ENCODE data around the gene TMEM256.
A peak's percentile ranks its signal among the peaks of the same experiment; 100 is the strongest.

Gene TMEM256

DNA sequence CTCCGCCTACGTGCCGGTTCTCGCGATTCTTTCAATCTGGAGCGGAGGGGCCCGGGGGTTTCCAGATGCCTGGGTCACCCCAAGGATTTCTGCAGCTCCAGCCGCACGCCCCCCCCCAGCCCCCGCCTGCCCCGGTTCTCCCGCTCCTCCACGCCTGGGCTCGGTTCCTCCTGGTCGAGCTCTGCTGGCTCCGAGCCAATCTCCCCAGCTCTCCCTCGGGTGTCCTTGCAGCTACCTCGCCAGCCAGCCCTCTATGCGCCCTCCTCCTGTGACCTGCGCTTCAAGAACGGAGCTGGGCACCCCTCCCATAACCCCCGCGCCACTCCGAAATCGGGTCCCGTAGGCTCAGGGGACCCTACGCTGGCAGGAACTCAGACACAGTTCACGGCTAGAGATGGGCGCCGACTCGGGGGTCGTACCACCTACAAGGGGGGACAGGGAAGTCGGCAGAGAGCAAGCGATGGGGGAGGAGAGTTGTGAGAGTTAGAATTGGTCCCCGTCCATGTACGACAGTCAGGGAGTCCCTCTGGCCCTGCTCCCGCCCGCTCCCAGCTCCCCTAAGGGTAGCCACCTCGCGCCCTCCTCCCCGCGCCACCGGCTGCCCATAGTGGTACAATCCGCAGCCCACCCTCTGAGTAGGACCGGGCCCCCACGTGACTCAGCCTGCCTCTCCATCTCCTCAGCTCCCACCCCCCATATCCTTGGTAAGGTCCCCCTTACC lies 36.4 kb upstream of the TMEM256 start:
- Histone ChIP-seq H3K4me1 (ENCODE audit: control insufficient read depth in 5 of 5, insufficient read depth in 5 of 5, low read length in 5 of 5) (peaks cover 1 to 66% (median 59%) of the 10 kb centered on the region in 5 donors), H3K9ac (ENCODE audit: low read length in 5 of 5) (peak overlapping the region in 1 of 5 donors; percentile 56), H3K9me3 (ENCODE audit: control insufficient read depth in 5 of 5, low read length in 5 of 5) (no peaks in the 10 kb centered on the region), H3K27ac (ENCODE audit: low read depth, low read length) (no peak overlapping the region), H3K27me3 (ENCODE audit: control insufficient read depth in 5 of 5, insufficient read depth in 4 of 5, low read length in 5 of 5) (peaks cover 0 to 32% (median 14%) of the 10 kb centered on the region in 5 donors), H3K36me3 (ENCODE audit: control insufficient read depth in 5 of 5, insufficient read depth in 5 of 5, low read length in 5 of 5) (no peaks in the 10 kb centered on the region), H3K4me3 (ENCODE audit: low read depth in 1 of 5, low read length in 5 of 5) (peak overlapping the region; percentile 4 to 59 (median 43))

DNA sequence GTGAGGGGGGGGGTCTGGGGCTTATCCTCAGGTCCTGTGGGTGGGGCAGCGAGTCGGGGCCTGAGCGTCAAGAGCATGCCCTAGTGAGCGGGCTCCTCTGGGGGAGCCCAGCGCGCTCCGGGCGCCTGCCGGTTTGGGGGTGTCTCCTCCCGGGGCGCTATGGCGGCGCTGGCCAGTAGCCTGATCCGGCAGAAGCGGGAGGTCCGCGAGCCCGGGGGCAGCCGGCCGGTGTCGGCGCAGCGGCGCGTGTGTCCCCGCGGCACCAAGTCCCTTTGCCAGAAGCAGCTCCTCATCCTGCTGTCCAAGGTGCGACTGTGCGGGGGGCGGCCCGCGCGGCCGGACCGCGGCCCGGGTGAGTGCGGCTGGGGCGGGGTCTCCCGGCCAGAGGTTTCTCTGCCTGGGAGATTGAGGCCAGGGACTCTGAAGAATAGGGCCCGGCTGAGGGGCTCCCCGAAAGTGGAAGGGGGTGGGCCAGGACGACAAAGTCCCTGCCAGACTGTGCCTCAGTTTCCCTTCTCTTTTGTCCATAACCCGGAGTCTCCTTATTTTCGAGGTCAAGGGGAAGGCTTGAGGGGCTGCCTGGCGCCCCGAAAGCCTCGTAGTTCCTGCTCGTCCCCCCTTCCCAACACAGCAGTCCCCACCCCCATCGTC lies 35.7 kb upstream of the TMEM256 start, which contains the start of gene FGF11:
TSS of gene FGF11 (plus strand) at position 51 of the 651 bp plus-strand sequence. CDS start at position 160, 109 bp downstream.
- Histone ChIP-seq H3K9ac (ENCODE audit: low read length in 5 of 5) (peak within 1 kb of the TSS in 2 of 5 donors; percentile 12 to 64), H3K36me3 (ENCODE audit: control insufficient read depth in 5 of 5, insufficient read depth in 5 of 5, low read length in 5 of 5) (no peaks in the 10 kb centered on the region), H3K27ac (ENCODE audit: low read depth, low read length) (no peak within 1 kb of the TSS), H3K9me3 (ENCODE audit: control insufficient read depth in 5 of 5, low read length in 5 of 5) (no peaks in the 10 kb centered on the region), H3K4me3 (ENCODE audit: low read depth in 1 of 5, low read length in 5 of 5) (peak within 1 kb of the TSS; percentile 36 to 66 (median 51)), H3K27me3 (ENCODE audit: control insufficient read depth in 5 of 5, insufficient read depth in 4 of 5, low read length in 5 of 5) (peaks cover 0 to 32% (median 14%) of the 10 kb centered on the region in 5 donors), H3K4me1 (ENCODE audit: control insufficient read depth in 5 of 5, insufficient read depth in 5 of 5, low read length in 5 of 5) (peaks cover 1 to 61% (median 55%) of the 10 kb centered on the region in 5 donors)

DNA sequence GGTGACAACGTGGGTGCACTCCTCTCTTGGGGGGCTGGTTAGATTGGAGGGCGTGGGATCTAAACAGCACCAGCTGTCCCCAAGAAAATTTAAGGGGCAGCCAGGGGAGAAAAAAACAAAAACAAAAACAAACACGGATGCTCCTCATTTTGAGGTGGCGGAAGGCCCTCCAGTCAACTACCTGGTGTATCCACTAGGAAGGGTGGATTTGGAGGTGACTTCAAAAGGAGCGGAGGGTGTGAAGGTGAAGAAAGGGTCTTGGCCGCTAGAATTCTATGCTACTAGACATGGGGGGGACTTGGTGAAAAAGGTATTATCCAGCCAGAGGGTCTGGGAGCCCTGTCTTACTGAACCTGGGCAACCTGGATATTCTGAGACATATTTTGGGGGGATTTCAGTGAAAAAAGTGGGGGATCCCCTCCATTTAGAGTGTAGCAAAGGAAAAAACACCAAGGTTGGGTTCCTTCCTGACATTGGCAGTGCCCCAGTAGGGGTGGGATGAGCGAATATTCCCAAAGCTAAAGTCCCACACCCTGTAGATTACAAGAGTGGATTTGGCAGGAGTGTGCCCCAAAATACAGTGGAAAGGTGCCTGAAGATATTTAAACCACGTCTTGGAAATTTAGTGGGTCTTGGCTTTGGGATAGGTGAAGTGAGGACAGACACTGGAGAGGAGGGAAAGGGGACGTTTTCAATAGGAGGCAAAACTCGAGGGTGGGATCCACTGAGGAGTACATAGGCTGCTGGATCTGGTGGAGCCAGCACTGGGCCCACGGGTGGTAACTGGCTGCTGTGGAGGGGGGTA lies 35.0 kb upstream of the TMEM256 start:
- H3K9ac ChIP-seq (ENCODE audit: low read length in 5 of 5) = peak overlapping the region in 2 of 5 donors; percentile 12 to 64

DNA sequence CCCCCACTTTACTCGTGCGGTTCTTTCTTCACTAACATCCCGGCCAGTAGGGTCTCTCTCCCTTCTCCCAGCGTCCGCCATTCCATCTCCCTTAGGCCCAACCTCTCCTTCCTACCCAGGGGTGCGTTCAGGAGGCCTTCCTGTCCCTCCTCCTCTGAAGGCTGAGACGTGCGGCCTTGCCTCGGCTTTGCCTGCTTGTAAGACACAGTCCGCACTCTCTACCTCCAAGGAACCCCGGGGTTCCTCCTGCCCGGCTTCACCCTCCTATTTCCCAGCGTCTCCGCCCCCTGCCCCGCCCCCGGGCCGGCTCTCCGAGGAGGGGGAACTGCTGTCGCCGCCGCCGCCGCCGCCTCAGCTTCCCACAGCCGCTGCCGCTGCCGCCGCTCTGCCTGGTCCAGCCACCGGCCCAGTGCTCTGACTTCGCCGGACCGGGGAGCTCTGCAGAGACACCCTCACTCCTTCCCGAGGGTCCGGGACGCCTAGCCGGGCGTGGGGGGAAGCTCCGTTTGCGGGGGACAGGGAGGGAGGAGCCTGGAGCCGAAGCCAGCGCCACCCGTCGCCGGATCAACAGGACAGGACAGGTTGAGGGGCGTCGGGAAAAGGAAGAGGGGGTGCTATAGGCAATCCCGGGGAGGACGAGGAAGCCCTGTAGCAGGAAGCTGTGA lies 34.2 kb upstream of the TMEM256 start:
- Histone ChIP-seq H3K36me3 (ENCODE audit: control insufficient read depth in 5 of 5, insufficient read depth in 5 of 5, low read length in 5 of 5) (no peaks in the 10 kb centered on the region), H3K27ac (ENCODE audit: low read depth, low read length) (no peak overlapping the region), H3K9me3 (ENCODE audit: control insufficient read depth in 5 of 5, low read length in 5 of 5) (no peaks in the 10 kb centered on the region), H3K4me3 (ENCODE audit: low read depth in 1 of 5, low read length in 5 of 5) (peak overlapping the region; percentile 37 to 66 (median 55)), H3K27me3 (ENCODE audit: control insufficient read depth in 5 of 5, insufficient read depth in 4 of 5, low read length in 5 of 5) (peaks cover 0 to 25% (median 14%) of the 10 kb centered on the region in 5 donors), H3K4me1 (ENCODE audit: control insufficient read depth in 5 of 5, insufficient read depth in 5 of 5, low read length in 5 of 5) (peaks cover 0 to 60% (median 54%) of the 10 kb centered on the region in 5 donors), H3K9ac (ENCODE audit: low read length in 5 of 5) (peak overlapping the region in 2 of 5 donors; percentile 12 to 64)

More for the DNA sequence above, 35.0 kb upstream of the TMEM256 start:
- Histone ChIP-seq H3K27me3 (ENCODE audit: control insufficient read depth in 5 of 5, insufficient read depth in 4 of 5, low read length in 5 of 5) (peaks cover 0 to 29% (median 14%) of the 10 kb centered on the region in 5 donors), H3K27ac (ENCODE audit: low read depth, low read length) (no peak overlapping the region), H3K4me3 (ENCODE audit: low read depth in 1 of 5, low read length in 5 of 5) (peak overlapping the region; percentile 36 to 66 (median 51)), H3K9me3 (ENCODE audit: control insufficient read depth in 5 of 5, low read length in 5 of 5) (no peaks in the 10 kb centered on the region), H3K36me3 (ENCODE audit: control insufficient read depth in 5 of 5, insufficient read depth in 5 of 5, low read length in 5 of 5) (no peaks in the 10 kb centered on the region), H3K4me1 (ENCODE audit: control insufficient read depth in 5 of 5, insufficient read depth in 5 of 5, low read length in 5 of 5) (peaks cover 0 to 60% (median 54%) of the 10 kb centered on the region in 5 donors)

DNA sequence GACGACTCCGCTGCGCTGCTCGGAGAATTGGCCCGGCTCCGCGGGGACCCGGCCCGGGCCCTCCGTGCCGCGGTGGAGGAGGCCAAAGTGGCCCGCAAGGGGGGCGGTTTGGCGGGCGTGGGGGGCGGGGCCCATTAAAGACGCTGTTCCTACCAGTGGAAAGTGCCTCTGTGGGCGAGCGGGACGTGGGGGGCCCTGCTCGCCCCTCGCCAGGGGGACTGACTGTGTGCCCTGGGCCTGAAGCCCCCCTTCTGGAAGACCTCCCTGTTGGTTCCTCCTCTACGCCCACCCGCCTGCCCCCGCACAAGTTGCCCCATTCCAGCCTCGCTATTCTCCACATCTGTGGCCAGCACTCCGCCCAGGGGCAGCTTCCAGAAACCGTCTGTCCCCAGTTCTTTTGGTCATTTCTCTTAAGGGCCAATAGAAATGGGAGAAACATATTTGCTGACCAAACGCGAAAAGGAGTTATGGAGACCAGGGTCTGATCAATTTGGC lies 33.5 kb upstream of the TMEM256 start:
- Histone ChIP-seq H3K27me3 (ENCODE audit: control insufficient read depth in 5 of 5, insufficient read depth in 4 of 5, low read length in 5 of 5) (peaks cover 0 to 25% (median 14%) of the 10 kb centered on the region in 5 donors), H3K27ac (ENCODE audit: low read depth, low read length) (no peak overlapping the region), H3K4me1 (ENCODE audit: control insufficient read depth in 5 of 5, insufficient read depth in 5 of 5, low read length in 5 of 5) (peaks cover 0 to 60% (median 54%) of the 10 kb centered on the region in 5 donors), H3K36me3 (ENCODE audit: control insufficient read depth in 5 of 5, insufficient read depth in 5 of 5, low read length in 5 of 5) (no peaks in the 10 kb centered on the region), H3K9me3 (ENCODE audit: control insufficient read depth in 5 of 5, low read length in 5 of 5) (no peaks in the 10 kb centered on the region), H3K4me3 (ENCODE audit: low read depth in 1 of 5, low read length in 5 of 5) (peak overlapping the region; percentile 37 to 66 (median 55)), H3K9ac (ENCODE audit: low read length in 5 of 5) (no peak overlapping the region)

DNA sequence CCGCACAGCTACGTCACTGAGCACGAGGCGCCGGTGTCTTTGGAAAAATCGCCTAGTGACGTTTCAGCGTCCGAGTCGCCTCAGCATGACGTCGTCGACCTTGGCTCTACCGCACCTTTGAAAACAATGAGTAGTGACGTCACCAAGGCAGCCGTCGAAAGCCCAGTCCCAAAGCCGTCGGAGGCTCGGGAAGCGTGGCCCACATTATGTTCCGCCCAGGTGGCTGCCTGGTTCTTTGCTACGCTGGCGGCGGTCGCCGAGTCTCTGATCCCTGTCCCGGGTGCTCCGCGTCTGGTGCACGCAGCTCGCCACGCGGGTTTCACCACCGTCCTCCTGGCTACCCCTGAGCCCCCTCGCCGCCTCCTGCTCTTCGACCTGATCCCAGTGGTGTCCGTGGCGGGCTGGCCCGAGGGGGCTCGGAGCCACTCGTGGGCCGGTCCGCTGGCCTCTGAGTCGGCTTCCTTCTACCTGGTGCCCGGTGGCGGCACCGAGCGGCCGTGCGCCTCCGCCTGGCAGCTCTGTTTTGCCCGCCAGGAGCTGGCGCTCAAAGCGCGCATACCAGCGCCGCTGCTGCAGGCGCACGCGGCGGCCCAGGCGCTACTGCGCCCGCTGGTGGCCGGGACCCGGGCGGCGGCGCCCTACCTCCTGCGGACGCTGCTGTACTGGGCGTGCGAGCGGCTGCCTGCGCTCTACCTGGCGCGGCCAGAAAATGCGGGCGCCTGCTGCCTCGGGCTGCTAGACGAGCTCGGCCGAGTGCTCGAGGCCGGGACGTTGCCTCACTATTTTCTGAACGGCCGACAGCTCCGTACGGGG lies 32.9 kb upstream of the TMEM256 start:
- H3K9me3 ChIP-seq (ENCODE audit: control insufficient read depth in 5 of 5, low read length in 5 of 5) = no peaks in the 10 kb centered on the region
- no peaks in the 10 kb centered on the region for H3K36me3 ChIP-seq (ENCODE audit: control insufficient read depth in 5 of 5, insufficient read depth in 5 of 5, low read length in 5 of 5)
- peak overlapping the region in 3 of 5 donors; percentile 2 to 35 (median 28) for H3K9ac ChIP-seq (ENCODE audit: low read length in 5 of 5)
- peaks cover 0 to 60% (median 54%) of the 10 kb centered on the region in 5 donors for H3K4me1 ChIP-seq (ENCODE audit: control insufficient read depth in 5 of 5, insufficient read depth in 5 of 5, low read length in 5 of 5)
- H3K27me3 ChIP-seq (ENCODE audit: control insufficient read depth in 5 of 5, insufficient read depth in 4 of 5, low read length in 5 of 5) = peaks cover 0 to 25% (median 14%) of the 10 kb centered on the region in 5 donors
- peak overlapping the region; percentile 38 to 66 (median 39) for H3K4me3 ChIP-seq (ENCODE audit: low read depth in 1 of 5, low read length in 5 of 5)
- H3K27ac ChIP-seq (ENCODE audit: low read depth, low read length) = no peak overlapping the region

DNA sequence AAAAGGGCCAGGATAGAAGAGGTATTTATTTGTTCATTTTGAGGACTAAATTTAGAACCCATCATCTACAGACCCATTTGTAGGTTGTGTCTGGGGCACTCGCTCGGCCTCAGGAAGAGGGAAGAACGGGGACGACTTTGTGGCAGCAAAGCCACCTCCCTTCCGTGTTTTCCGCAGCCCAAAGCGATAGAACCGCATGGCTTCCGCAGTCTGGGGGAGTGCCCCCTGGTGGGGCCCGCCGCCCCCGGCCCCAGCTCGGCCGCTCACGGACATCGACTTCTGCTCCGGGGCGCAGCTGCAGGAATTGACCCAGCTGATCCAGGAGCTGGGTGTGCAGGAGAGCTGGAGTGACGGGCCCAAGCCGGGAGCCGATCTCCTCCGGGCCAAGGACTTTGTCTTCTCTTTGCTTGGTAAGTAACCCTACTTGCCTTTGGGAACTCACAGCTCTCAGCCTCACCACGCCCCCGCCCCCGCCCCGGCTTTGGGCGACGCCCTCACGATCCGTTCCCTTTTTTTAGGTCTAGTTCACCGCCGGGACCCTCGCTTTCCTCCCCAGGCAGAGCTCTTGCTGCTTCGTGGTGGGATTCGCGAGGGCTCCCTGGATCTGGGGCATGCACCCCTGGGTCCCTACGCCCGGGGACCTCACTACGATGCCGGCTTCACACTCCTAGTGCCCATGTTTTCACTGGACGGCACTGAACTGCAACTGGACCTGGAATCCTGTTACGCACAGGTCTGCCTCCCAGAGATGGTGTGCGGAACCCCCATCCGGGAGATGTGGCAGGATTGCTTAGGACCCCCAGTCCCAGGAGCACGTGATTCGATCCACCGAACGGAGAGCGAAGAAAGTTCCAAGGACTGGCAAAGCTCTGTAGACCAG lies 32.0 kb upstream of the TMEM256 start:
- Histone ChIP-seq H3K27ac (ENCODE audit: low read depth, low read length) (no peak overlapping the region), H3K27me3 (ENCODE audit: control insufficient read depth in 5 of 5, insufficient read depth in 4 of 5, low read length in 5 of 5) (peaks cover 0 to 25% (median 14%) of the 10 kb centered on the region in 5 donors)

DNA sequence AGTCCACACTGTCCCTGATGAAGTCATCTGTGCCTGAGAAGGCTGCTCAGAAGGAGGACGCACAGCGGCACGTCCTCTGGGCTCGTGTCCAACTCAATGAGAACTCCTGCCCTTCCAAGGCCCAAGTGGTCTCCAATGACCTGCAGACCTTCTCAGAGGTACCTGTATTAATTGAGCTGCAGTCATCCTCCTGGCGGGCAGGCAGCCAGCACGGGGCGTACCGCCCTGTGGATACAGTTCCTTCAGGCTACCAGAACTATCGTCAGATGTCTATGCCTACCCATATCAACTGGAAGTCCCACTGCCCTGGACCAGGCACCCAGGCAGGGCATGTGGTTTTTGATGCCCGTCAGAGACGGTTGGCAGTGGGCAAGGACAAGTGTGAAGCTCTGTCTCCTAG lies 28.4 kb upstream of the TMEM256 start:
- no peak overlapping the region for H3K9ac ChIP-seq (ENCODE audit: low read length in 5 of 5)
- H3K9me3 ChIP-seq (ENCODE audit: control insufficient read depth in 5 of 5, low read length in 5 of 5) = no peaks in the 10 kb centered on the region
- peaks cover 0 to 22% (median 20%) of the 10 kb centered on the region in 5 donors for H3K4me1 ChIP-seq (ENCODE audit: control insufficient read depth in 5 of 5, insufficient read depth in 5 of 5, low read length in 5 of 5)
- H3K4me3 ChIP-seq (ENCODE audit: low read depth in 1 of 5, low read length in 5 of 5) = no peak overlapping the region
- H3K27me3 ChIP-seq (ENCODE audit: control insufficient read depth in 5 of 5, insufficient read depth in 4 of 5, low read length in 5 of 5) = peaks cover 0 to 2% (median 0%) of the 10 kb centered on the region in 5 donors
- no peak overlapping the region for H3K27ac ChIP-seq (ENCODE audit: low read depth, low read length)
- H3K36me3 ChIP-seq (ENCODE audit: control insufficient read depth in 5 of 5, insufficient read depth in 5 of 5, low read length in 5 of 5) = no peaks in the 10 kb centered on the region

More for the DNA sequence above, 32.0 kb upstream of the TMEM256 start:
- Histone ChIP-seq H3K36me3 (ENCODE audit: control insufficient read depth in 5 of 5, insufficient read depth in 5 of 5, low read length in 5 of 5) (no peaks in the 10 kb centered on the region), H3K4me1 (ENCODE audit: control insufficient read depth in 5 of 5, insufficient read depth in 5 of 5, low read length in 5 of 5) (peaks cover 0 to 57% (median 50%) of the 10 kb centered on the region in 5 donors), H3K4me3 (ENCODE audit: low read depth in 1 of 5, low read length in 5 of 5) (peak overlapping the region; percentile 38 to 66 (median 62)), H3K9me3 (ENCODE audit: control insufficient read depth in 5 of 5, low read length in 5 of 5) (no peaks in the 10 kb centered on the region), H3K9ac (ENCODE audit: low read length in 5 of 5) (peak overlapping the region in 4 of 5 donors; percentile 44 to 58 (median 52))

Measured in subcutaneous abdominal adipose tissue (tissue), 5 donors.